Upper lobe of left lung (tissue), 6 donors: ENCODE results near the gene HTRA3. TPM values are rescaled to one million over a fixed set of nuclear protein-coding genes. Genes with fewer than 3 reads are reported as not detected.
A peak's percentile ranks its signal among the peaks of the same experiment; 100 is the strongest.

Experiments
- ATAC-seq, 2 donors: fragments of 200-7000 bp; cut with Tn5 transposase; one replicate each; pipeline ENCODE4 v1.9.1; 2022; ENCODE audit warnings: mild to moderate bottlenecking in 2 of 2, moderate library complexity in 2 of 2; ENCODE audit not compliant: low FRiP score in 2 of 2
- DNase-seq, 2 donors: peaks; one replicate each; pipeline ENCODE4 v3.0.0-alpha.2; 2019 to 2020
- H3K27ac ChIP-seq, 4 donors: fragments of 200-600 bp; sonication (generic); one replicate each; pipeline ENCODE4 v1.5.1; 2016 to 2019
- H3K27me3 ChIP-seq, 4 donors: fragments of 200-600 bp; sonication (generic); one replicate each; pipeline ENCODE4 v1.5.1; 2017 to 2019
- H3K36me3 ChIP-seq, 4 donors: fragments of 200-600 bp; sonication (generic); one replicate each; pipeline ENCODE4 v1.5.1; 2016 to 2019
- H3K4me1 ChIP-seq, 4 donors: fragments of 200-600 bp; sonication (generic); one replicate each; pipeline ENCODE4 v1.5.1; 2018 to 2019
- H3K4me3 ChIP-seq, 4 donors: fragments of 200-600 bp; sonication (generic); one replicate each; pipeline ENCODE4 v1.5.1; 2017 to 2019; ENCODE audit warnings: mild to moderate bottlenecking in 2 of 4, moderate library complexity in 1 of 4
- H3K9me3 ChIP-seq, 4 donors: fragments of 200-600 bp; sonication (generic); one replicate each; pipeline ENCODE4 v1.5.1; 2018 to 2019
- EP300 ChIP-seq, 4 donors: sonication (generic); formaldehyde crosslinking; IDR thresholded peaks; one replicate each; pipeline ENCODE4 v1.5.1; 2017; ENCODE audit warnings: antibody characterized with exemption in 4 of 4, control low read depth in 2 of 4
- POLR2A ChIP-seq, 4 donors: fragments of 450-650 bp; IDR thresholded peaks; one replicate each; pipeline ENCODE4 v1.5.1; 2016 to 2017; ENCODE audit warnings: antibody characterized with exemption in 4 of 4, mild to moderate bottlenecking in 2 of 4
- POLR2AphosphoS5 ChIP-seq, 2 donors: sonication (generic); formaldehyde crosslinking; IDR thresholded peaks; one replicate each; pipeline ENCODE4 v1.5.1; 2017; ENCODE audit warnings: antibody characterized with exemption in 2 of 2
- WGBS, 2 donors: methylation state at CpG; one replicate each; pipeline ENCODE4 v1.1.5; 2017 to 2018; 5-methylcytosine and 5-hydroxymethylcytosine counted together
- total RNA-seq, 6 donors: library from RNA; depleted of rRNA in 4 of 6; stranded (reverse); fragments of >200 nt in 4 of 6; gene quantifications; one replicate each; pipeline versions ENCODE4 v1.1.0 to v1.2.1, GENCODE V29; 2016 to 2021
- TF ChIP-seq, protein P1 (sequence below), 6 experiments: fragments of 450-650 bp in 4 of 6; fragments of 200-600 bp in 2 of 6; sonication (generic) in 2 of 6; IDR thresholded peaks; one replicate each; pipeline ENCODE4 v1.5.1; 2016 to 2019; ENCODE audit warnings: antibody characterized with exemption in 6 of 6
- donor health status: DM: no; HTN: no; CAD: no; lungs with moderate emphysema.
- donor health status: DM: no; HTN: yes; CAD: no; lungs with severe emphysema.

Gene HTRA3
- total RNA-seq, 6 donors from 2014 or later, result 5.2 to 51.1 (median 19.7) TPM

DNA sequence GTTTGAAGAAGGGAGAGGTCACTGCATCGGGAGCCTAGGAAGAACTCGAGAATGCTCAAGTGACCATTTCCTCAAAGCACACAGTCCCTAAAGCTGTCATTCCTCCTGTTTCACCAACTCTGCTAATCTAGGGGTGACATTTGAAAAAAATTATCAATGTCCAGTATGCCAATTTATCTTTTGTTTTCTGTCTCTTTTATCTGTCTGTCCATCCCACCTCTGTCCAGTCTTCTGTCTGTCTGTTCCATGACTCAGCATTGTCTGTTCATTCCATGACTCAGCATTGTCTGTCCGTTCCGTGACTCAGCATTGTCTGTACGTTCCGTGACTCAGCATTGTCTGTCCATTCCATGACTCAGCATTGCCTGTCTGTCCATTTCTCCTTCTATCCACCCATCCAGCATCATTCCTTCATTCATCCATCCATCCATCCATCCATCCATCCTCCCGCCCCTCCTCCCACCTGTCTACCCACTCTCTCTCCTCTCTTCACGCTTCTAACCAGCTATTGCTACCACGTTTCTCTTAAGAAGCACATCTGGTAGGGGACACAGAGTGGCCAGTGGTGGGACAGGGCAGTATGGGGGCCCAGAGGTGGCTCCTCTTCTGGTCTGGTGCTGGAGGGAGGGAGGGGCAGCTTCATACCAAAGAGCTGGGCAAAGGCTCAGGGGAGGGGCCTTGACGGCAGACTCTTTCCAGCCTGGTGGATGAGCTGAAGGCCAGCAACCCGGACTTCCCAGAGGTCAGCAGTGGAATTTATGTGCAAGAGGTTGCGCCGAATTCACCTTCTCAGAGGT lies 34.1 kb downstream of the HTRA3 start:
- Histone ChIP-seq H3K4me1 (peaks cover 0 to 6% (median 2%) of the 10 kb centered on the region in 4 donors), H3K27ac (no peak overlapping the region), H3K27me3 (no peaks in the 10 kb centered on the region), H3K9me3 (no peaks in the 10 kb centered on the region), H3K36me3 (no peaks in the 10 kb centered on the region), H3K4me3 (no peak overlapping the region)
- peak in 1 of 2 donors; percentile 15 for DNase-seq
- TF ChIP-seq EP300 (IDR thresholded peaks at IDR 0.05) (no peak), POLR2AphosphoS5 (IDR thresholded peaks at IDR 0.05) (peak in 1 of 2 donors; percentile 13), POLR2A (IDR thresholded peaks at IDR 0.05) (no peak)
- TF ChIP-seq, protein P1, sequence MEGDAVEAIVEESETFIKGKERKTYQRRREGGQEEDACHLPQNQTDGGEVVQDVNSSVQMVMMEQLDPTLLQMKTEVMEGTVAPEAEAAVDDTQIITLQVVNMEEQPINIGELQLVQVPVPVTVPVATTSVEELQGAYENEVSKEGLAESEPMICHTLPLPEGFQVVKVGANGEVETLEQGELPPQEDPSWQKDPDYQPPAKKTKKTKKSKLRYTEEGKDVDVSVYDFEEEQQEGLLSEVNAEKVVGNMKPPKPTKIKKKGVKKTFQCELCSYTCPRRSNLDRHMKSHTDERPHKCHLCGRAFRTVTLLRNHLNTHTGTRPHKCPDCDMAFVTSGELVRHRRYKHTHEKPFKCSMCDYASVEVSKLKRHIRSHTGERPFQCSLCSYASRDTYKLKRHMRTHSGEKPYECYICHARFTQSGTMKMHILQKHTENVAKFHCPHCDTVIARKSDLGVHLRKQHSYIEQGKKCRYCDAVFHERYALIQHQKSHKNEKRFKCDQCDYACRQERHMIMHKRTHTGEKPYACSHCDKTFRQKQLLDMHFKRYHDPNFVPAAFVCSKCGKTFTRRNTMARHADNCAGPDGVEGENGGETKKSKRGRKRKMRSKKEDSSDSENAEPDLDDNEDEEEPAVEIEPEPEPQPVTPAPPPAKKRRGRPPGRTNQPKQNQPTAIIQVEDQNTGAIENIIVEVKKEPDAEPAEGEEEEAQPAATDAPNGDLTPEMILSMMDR (IDR thresholded peaks at IDR 0.05), result no peak
- WGBS, 2 donors, result 68 to 73% methylated on average over 11 to 13 of the region's 13 CpGs
- no peak for ATAC-seq

- DNase-seq (peak in 1 of 2 donors; percentile 14), ATAC-seq (no peak)
- Histone ChIP-seq H3K4me3 (no peak overlapping the region), H3K4me1 (peaks cover 0 to 6% (median 2%) of the 10 kb centered on the region in 4 donors), H3K9me3 (no peaks in the 10 kb centered on the region), H3K27ac (no peak overlapping the region), H3K36me3 (no peaks in the 10 kb centered on the region), H3K27me3 (no peaks in the 10 kb centered on the region)
- 87 to 94% methylated on average over 12 to 14 of the region's 14 CpGs for WGBS, 2 donors
- TF ChIP-seq POLR2AphosphoS5 (IDR thresholded peaks at IDR 0.05) (no peak), EP300 (IDR thresholded peaks at IDR 0.05) (no peak), POLR2A (IDR thresholded peaks at IDR 0.05) (no peak)
- TF ChIP-seq, protein P1 (IDR thresholded peaks at IDR 0.05), result no peak
These were observed 35.5 kb downstream of the HTRA3 start for GRCh38 chr4:8304827-8305695.

DNA sequence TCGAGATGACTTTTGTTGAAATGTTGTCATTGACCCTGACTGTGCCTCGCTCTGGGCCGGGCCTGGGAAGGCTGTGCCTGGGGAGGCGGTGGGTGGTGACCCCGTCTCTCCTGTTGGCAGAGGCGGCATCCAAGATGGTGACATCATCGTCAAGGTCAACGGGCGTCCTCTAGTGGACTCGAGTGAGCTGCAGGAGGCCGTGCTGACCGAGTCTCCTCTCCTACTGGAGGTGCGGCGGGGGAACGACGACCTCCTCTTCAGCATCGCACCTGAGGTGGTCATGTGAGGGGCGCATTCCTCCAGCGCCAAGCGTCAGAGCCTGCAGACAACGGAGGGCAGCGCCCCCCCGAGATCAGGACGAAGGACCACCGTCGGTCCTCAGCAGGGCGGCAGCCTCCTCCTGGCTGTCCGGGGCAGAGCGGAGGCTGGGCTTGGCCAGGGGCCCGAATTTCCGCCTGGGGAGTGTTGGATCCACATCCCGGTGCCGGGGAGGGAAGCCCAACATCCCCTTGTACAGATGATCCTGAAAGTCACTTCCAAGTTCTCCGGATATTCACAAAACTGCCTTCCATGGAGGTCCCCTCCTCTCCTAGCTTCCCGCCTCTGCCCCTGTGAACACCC lies 36.4 kb downstream of the HTRA3 start:
- whole genome bisulfite sequencing, 2 donors, result 80 to 96% methylated on average over 5 to 34 of the region's 35 CpGs
- Histone ChIP-seq H3K36me3 (no peaks in the 10 kb centered on the region), H3K4me3 (no peak overlapping the region), H3K27ac (no peak overlapping the region), H3K4me1 (peaks cover 0 to 6% (median 2%) of the 10 kb centered on the region in 4 donors), H3K9me3 (no peaks in the 10 kb centered on the region), H3K27me3 (no peaks in the 10 kb centered on the region)
- DNase-seq (peak; percentile 19 to 79), ATAC-seq (peak in 1 of 2 donors; percentile 1)
- TF ChIP-seq, protein P1 (IDR thresholded peaks at IDR 0.05), result no peak
- no peak for TF ChIP-seq POLR2AphosphoS5 (IDR thresholded peaks at IDR 0.05)
- no peak for TF ChIP-seq POLR2A (IDR thresholded peaks at IDR 0.05)

DNA sequence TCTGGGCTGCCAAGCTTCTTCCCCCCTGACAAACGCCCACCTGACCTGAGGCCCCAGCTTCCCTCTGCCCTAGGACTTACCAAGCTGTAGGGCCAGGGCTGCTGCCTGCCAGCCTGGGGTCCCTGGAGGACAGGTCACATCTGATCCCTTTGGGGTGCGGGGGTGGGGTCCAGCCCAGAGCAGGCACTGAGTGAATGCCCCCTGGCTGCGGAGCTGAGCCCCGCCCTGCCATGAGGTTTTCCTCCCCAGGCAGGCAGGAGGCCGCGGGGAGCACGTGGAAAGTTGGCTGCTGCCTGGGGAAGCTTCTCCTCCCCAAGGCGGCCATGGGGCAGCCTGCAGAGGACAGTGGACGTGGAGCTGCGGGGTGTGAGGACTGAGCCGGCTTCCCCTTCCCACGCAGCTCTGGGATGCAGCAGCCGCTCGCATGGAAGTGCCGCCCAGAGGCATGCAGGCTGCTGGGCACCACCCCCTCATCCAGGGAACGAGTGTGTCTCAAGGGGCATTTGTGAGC lies 37.0 kb downstream of the HTRA3 start:
- H3K27ac ChIP-seq, result no peak overlapping the region
- TF ChIP-seq POLR2AphosphoS5 (IDR thresholded peaks at IDR 0.05) (no peak), EP300 (IDR thresholded peaks at IDR 0.05) (no peak), POLR2A (IDR thresholded peaks at IDR 0.05) (no peak)
- TF ChIP-seq, protein P1 (IDR thresholded peaks at IDR 0.05), result no peak
- no peaks in the 10 kb centered on the region for H3K36me3 ChIP-seq
- peaks cover 0 to 6% (median 2%) of the 10 kb centered on the region in 4 donors for H3K4me1 ChIP-seq
- DNase-seq (peak; percentile 15 to 66), ATAC-seq (peak in 1 of 2 donors; percentile 1)
- no peak overlapping the region for H3K4me3 ChIP-seq
- H3K27me3 ChIP-seq, result no peaks in the 10 kb centered on the region
- no peaks in the 10 kb centered on the region for H3K9me3 ChIP-seq
- 44 to 60% methylated on average over 1 to 11 of the region's 16 CpGs for WGBS, 2 donors
